Measurements from ENCODE around the gene INPP4A.
"Not testable (repeated sequence)": the region's sequence is repeated elsewhere in the genome, so short reads cannot be mapped to it uniquely, and the experiment has no call there.

Gene INPP4A

DNA sequence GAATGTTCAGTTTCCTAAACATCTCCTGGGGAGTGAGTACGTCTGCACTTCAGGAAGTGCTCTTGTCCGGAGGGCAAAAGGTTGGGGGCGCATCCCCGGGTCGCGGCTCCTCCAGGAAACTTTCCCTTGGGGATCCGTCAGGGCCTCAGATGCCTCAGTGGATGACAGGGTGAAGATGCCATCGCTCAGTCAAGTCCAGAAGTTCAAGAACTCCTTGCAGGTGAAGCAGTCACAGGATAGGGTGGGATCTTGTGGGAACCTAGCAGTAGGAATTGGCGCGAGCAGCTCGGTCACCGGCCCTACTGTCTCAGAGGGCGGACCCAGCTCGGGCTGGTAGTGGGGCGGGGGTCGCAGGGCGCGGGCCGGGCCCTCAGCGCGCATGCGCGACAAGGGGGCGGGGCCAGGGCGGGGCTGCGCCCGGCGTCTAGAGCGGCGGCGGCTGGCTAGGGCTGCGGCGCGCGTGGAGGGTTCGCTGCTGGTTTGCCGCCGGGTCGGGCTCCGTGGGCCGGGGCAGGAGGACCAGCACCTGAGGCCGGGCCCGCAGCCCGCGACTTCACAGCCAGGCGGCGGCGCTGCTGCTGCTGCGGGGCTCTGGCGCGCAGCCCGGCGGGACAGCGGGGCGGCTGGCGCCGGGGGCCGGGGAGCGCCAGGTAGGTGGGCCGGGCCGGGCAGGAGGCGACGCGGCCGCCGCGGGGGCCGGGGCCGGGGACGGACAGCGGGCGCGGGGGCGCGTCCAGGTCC, at the start of gene INPP4A:
INPP4A (plus strand) TSS at position 423 of the 741 bp plus-strand sequence. CDS start 75,191 bp downstream, outside the sequence.
- DNase-seq (ENCODE audit: low spot score): peak; percentile 78

GRCh38 chr2:98395977-98396376, 48.7 kb upstream of the INPP4A start:
- no peak for DNase-seq (ENCODE audit: low spot score)

- DNase-seq (ENCODE audit: low spot score): no peak
These were observed 47.8 kb upstream of the INPP4A start for GRCh38 chr2:98396745-98397355.

- DNase-seq (ENCODE audit: low spot score): no peak
These were observed 45.5 kb upstream of the INPP4A start for GRCh38 chr2:98399140-98399539.

- no peak for DNase-seq (ENCODE audit: low spot score)
These were observed 40.8 kb upstream of the INPP4A start for GRCh38 chr2:98403878-98404277.

- DNase-seq (ENCODE audit: low spot score): no peak
These were observed 40.0 kb upstream of the INPP4A start for GRCh38 chr2:98404556-98405250.

DNA sequence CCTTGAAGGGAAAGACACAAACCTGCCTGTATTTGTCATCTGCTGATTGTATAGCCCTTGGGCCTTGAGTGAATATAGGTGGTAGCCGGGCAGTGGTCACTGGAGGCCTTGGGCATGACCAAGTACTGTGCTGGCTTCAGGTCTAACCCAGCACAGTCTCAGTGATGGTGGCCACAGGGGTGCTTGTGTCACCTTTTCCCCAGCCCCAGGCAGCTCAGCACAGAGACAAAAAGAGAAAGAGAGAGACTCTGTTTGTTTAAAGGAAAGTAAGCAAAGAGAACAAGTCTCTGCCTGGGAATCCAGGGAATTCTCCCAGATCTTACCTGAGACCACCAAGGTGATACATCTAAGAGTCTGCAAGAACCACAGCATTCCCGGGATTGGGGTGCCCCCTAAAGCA, 39.4 kb upstream of the INPP4A start:
- no peak for DNase-seq (ENCODE audit: low spot score)

GRCh38 chr2:98408155-98408554, 36.5 kb upstream of the INPP4A start:
- no peak for DNase-seq (ENCODE audit: low spot score)

- DNase-seq (ENCODE audit: low spot score): peak; percentile 83
These were observed 31.8 kb upstream of the INPP4A start for GRCh38 chr2:98412751-98413458.

- DNase-seq (ENCODE audit: low spot score): not testable (repeated sequence)
These were observed 30.4 kb upstream of the INPP4A start for GRCh38 chr2:98414246-98414645.

- DNase-seq (ENCODE audit: low spot score): not testable (repeated sequence)
These were observed 28.9 kb upstream of the INPP4A start for GRCh38 chr2:98415719-98416248.

DNA sequence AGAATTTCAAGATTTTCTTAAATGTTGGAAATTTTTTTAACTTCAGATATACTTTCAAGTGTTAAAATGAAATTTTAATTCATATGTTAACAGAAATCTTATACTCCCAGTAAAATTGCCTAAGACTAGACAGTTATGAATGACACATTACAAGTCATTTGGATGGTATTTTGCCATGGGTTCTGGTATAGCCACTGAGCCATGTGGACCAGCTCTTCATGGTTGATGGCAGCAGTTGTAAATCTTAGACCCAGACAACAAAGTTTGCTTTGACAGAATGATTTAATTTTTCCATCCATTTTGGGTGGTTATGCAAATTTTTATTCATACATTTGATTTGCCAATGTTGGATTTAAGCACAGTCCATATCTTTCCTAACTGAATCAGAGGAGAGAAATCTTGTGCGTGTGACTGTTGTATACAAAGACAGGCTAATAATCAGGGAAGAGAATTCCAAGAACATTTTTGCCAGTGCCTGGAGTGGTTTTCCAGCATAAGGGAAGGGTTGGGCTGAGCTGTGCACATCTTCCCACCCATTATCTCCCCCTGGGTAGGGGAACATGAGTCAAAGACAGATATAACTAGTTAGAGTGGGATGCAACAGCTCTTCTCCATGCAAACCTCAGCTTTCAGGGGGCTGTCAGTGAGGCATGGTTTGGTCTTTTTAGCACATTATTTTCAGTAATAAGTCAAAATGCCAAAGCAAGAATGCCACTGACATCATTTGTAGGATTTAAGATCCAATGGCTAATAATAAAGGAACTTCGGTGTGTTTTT, 28.1 kb upstream of the INPP4A start:
- no peak for DNase-seq (ENCODE audit: low spot score)

GRCh38 chr2:98419544-98419943, 25.1 kb upstream of the INPP4A start:
- no peak for DNase-seq (ENCODE audit: low spot score)

GRCh38 chr2:98419977-98420725, 24.5 kb upstream of the INPP4A start:
- no peak for DNase-seq (ENCODE audit: low spot score)

- no peak for DNase-seq (ENCODE audit: low spot score)
These were observed 22.2 kb upstream of the INPP4A start for GRCh38 chr2:98422449-98422848.

GRCh38 chr2:98426771-98427170, 17.9 kb upstream of the INPP4A start:
- no peak for DNase-seq (ENCODE audit: low spot score)

DNA sequence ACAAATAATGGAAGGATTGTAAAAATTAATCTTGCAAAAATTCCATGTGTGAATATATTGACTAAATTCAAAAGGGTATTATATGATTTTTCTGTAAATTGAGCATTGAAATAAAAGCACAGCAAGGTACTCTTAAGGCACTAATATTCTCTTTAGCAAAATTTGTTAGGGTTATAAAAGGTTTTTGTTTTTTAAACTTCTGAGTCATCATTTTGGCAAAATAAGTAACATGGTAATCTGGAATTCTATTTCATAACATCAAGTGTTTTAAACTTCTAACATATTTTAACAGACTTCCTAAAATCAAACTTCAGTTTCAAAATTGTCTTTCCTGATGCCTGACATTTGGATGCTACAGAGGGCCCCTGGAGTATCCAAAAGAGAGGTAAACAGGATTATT, 12.5 kb upstream of the INPP4A start:
- no peak for DNase-seq (ENCODE audit: low spot score)

DNA sequence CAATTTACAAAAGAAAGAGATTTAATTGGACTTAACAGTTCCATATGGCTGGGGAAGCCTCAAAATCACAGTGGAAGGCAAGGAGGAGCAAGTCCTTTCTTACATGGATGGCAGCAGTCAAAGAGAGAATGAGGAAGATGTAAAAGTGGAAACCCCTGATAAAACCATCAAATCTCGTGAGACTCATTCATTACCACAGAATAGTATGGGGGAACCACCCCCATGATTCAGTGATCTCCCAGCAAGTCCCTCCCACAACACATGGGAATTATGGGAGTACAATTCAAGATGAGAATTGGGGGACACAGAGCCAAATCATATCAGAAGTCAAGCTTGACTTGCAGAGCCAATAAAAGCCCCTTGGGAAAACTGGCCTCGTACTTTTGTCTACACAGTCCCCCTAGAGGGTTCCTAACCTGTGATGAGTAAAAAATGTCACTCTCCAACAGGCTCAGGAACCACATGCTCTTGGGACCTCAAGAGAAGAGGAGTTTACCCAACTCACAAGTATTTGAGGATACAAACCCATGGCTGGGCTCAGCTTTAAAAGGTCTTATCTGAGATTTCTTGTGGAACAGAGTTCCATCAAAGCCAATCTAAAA, 11.2 kb upstream of the INPP4A start:
- DNase-seq (ENCODE audit: low spot score): no peak

- DNase-seq (ENCODE audit: low spot score): no peak
These were observed 10.2 kb upstream of the INPP4A start for GRCh38 chr2:98434492-98434891.

DNA sequence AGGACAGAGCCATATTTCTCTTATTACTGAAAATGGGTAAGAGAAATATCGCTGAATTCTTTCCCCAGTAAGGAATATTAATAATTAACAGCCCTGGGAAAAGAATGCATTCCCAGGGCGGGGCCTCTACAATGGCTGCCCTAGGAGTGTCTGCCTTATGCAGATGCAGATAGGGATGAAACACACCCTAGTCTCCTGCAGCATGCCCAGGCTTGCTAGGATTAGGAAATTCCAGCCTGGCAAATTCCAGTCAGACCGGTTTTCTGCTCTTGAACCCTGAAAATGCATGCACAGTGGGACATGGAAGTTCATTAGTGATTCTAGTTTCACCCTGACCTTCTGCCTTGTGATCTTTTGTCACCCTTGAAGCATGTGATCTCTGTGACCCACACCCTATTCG, 9.0 kb upstream of the INPP4A start:
- DNase-seq (ENCODE audit: low spot score): not testable (repeated sequence)

Measured in activated CD4-positive, alpha-beta T cell treated with anti-CD3 and anti-CD28 coated beads, Interleukin-2, Interleukin-4, amounts not matched to agents 100 ng/mL and 50 ng/mL, durations not matched to agents 16 hours and 8 hours (primary cell).